ENCODE results near the gene SDF4.

SDF4 gene, protein sequence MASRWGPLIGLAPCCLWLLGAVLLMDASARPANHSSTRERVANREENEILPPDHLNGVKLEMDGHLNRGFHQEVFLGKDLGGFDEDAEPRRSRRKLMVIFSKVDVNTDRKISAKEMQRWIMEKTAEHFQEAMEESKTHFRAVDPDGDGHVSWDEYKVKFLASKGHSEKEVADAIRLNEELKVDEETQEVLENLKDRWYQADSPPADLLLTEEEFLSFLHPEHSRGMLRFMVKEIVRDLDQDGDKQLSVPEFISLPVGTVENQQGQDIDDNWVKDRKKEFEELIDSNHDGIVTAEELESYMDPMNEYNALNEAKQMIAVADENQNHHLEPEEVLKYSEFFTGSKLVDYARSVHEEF

DNA sequence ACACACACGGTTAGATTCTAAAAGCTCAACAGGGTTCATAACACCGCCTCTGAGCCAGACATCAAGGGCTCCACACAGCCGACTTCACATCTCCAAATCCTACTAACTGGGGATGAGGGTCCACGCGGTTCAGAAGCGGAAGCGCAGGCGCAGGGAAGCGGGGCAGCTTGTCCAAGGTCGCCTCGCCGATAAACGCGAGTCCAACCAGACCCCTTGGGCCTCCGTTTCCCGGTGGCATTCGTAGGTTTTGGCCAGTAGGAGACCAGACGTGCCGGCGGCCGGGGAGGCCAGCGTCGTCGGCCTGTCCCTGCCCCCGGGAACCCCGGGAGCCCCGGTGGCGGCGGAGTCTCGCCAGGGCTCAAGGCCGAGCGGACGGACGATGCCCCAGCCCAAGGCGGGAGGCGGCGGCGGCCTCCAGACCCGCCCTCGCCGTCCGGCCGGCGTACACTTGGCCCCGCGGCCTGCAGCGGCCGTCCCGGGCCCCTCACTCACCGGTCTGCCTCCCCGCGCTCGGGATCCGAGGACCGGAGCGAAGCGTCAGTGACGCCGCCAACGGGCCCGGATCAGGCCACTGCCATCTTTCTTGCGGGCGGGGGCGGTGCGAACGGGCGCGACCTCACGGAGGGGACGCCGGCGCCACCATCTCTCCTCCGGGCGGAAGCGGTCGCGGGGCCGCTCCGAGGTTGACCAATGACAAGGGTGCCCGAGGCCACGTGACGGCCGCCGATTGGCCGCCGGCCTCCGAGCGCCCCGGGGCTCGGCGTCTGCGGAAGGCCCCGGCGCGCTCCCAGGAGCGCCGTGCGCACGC, at the start of gene SDF4:
SDF4 (minus strand) TSS at position 602 of the 808 bp plus-strand sequence. CDS start 3,229 bp downstream, outside the sequence.
- H3K36me3 ChIP-seq (ENCODE audit: control insufficient read depth, insufficient read depth, low read length): peaks cover 16% of the 10 kb centered on the region
- no peaks in the 10 kb centered on the region for H3K9me3 ChIP-seq (ENCODE audit: control insufficient read depth, insufficient read depth, low read length)
- H3K4me1 ChIP-seq (ENCODE audit: control insufficient read depth, insufficient read depth, low read length): no peaks in the 10 kb centered on the region
- H3K9ac ChIP-seq (ENCODE audit: low read depth, low read length): peak within 1 kb of the TSS; percentile 67
- no peaks in the 10 kb centered on the region for H3K27me3 ChIP-seq (ENCODE audit: control insufficient read depth, insufficient read depth, low read length)
- peak within 1 kb of the TSS; percentile 57 for H3K4me3 ChIP-seq (ENCODE audit: low read depth, low read length)

DNA sequence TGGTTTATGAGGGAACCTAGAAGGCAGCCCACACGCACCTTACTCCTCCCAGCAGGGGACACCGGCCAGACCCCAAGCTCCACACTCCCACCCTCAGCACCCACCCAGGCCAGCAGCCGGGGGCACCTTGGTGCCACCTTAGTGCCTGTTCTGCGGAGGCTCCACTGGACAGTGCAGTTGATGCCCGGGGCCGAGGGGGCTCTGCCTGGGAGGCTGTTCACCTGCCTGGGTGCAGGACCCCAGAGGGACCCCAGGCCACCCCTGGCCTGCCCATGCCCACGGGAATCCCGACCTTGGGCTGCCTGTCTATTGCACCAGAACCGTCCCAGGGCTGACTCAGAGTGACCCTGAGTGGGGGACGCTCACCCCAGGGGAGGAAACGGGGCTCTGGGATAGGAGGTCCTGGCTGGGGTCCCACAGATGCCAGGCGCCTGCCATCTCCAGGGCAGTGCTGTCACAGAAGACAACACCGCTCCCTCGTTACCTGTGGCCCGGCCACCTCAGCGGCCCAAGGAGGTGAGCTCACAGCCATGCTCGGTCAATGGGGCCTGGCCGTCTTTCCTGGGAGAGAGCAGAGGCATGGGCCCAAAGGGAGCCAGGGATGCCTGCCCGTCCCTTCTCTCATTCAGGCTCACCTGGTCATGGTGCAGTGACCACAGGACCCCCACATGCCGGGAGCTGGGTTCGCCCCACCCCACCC, 49.1 kb upstream of the SDF4 start:
- Histone ChIP-seq H3K27me3 (ENCODE audit: control insufficient read depth, insufficient read depth, low read length) (no peaks in the 10 kb centered on the region), H3K9ac (ENCODE audit: low read depth, low read length) (no peak overlapping the region), H3K4me1 (ENCODE audit: control insufficient read depth, insufficient read depth, low read length) (no peaks in the 10 kb centered on the region), H3K9me3 (ENCODE audit: control insufficient read depth, insufficient read depth, low read length) (no peaks in the 10 kb centered on the region), H3K4me3 (ENCODE audit: low read depth, low read length) (no peak overlapping the region), H3K36me3 (ENCODE audit: control insufficient read depth, insufficient read depth, low read length) (no peaks in the 10 kb centered on the region)

DNA sequence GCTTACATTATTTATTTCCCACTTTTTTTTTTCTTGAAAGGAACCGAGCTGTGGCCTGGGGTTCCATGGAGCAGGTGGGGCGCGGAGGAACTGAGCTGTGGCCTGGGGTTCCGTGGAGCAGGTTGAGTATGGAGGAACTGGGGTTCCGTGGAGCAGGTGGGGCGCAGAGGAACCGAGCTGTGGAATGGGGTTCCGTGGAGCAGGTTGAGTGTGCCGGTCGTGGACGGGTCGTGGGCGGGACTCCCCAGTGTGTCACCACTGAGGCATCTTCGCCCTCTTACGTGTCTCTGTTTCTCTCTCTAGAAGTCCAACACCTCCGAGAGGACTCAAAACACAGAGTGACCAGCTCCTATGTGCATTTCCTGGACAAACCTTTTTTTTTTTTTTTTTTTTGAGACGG, 47.2 kb upstream of the SDF4 start:
- Histone ChIP-seq H3K36me3 (ENCODE audit: control insufficient read depth, insufficient read depth, low read length) (no peaks in the 10 kb centered on the region), H3K9ac (ENCODE audit: low read depth, low read length) (no peak overlapping the region), H3K9me3 (ENCODE audit: control insufficient read depth, insufficient read depth, low read length) (no peaks in the 10 kb centered on the region), H3K4me3 (ENCODE audit: low read depth, low read length) (no peak overlapping the region), H3K27me3 (ENCODE audit: control insufficient read depth, insufficient read depth, low read length) (peaks cover 4% of the 10 kb centered on the region), H3K4me1 (ENCODE audit: control insufficient read depth, insufficient read depth, low read length) (no peaks in the 10 kb centered on the region)

DNA sequence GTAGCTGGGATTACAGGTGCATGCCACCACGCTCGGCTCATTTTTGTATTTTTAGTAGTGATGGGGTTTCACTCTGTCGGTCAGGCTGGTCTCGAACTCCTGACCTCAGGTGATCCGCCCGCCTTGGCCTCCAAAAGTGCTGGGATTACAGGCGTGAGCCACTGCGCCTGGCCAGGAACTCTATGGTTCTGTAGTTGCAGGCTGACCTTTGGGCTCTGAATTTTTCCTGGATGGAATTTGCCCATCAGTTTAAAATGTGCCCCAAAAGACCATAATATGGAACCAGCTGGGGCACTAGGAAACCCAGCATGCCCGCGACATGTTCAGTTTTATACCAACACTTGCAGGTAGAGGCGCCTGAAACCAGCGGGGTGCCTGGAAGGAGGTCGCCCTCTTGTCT, 46.8 kb upstream of the SDF4 start:
- Histone ChIP-seq H3K4me1 (ENCODE audit: control insufficient read depth, insufficient read depth, low read length) (no peaks in the 10 kb centered on the region), H3K36me3 (ENCODE audit: control insufficient read depth, insufficient read depth, low read length) (no peaks in the 10 kb centered on the region), H3K9me3 (ENCODE audit: control insufficient read depth, insufficient read depth, low read length) (no peaks in the 10 kb centered on the region), H3K27me3 (ENCODE audit: control insufficient read depth, insufficient read depth, low read length) (peaks cover 4% of the 10 kb centered on the region), H3K4me3 (ENCODE audit: low read depth, low read length) (no peak overlapping the region), H3K9ac (ENCODE audit: low read depth, low read length) (no peak overlapping the region)

DNA sequence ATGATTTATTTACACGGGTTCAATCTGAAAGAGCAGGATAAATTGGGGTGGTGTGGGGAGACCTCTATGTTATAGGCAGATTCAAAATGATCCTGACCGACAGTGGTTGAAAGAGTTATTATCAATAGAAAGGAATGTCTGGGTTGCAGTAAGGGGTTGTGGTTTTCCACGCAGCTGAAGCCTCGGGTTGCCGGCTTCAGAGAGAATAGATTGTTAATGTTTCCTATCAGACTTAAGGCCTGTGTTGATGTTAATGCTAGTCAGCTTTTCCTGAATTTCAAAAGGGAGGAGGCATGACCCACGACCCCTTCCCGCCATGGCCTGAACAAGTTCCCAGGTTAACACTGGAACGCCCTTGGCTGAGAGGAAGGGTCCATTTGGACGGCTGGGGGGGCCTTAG, 44.0 kb upstream of the SDF4 start:
- H3K4me3 ChIP-seq (ENCODE audit: low read depth, low read length): no peak overlapping the region
- peaks cover 4% of the 10 kb centered on the region for H3K27me3 ChIP-seq (ENCODE audit: control insufficient read depth, insufficient read depth, low read length)
- peaks cover 6% of the 10 kb centered on the region for H3K36me3 ChIP-seq (ENCODE audit: control insufficient read depth, insufficient read depth, low read length)
- no peaks in the 10 kb centered on the region for H3K9me3 ChIP-seq (ENCODE audit: control insufficient read depth, insufficient read depth, low read length)
- H3K4me1 ChIP-seq (ENCODE audit: control insufficient read depth, insufficient read depth, low read length): peaks cover 5% of the 10 kb centered on the region
- no peak overlapping the region for H3K9ac ChIP-seq (ENCODE audit: low read depth, low read length)

DNA sequence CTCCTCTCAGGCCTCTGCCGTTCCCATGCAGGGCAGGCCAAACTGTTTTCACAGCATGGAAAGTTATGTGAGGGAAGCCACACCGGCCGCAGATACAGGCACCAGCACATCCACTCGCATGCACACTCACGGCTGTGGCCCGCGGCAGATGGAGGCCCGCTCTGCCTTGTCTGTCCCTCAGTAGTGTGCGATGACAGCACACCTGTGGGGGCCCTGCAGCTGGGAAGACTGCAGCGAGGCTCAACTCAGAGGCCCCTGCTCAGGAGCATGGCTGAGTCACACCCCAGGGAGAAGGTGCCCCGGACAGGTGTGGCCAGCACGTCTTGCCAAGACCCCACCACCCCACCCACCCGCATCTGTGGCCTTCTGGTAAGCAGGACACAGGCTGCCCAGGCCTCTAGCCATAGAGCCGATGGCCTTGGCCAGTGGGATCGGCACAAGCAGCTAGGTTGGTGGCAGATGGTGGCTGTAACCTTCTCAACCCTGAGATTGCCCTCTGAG, 43.2 kb upstream of the SDF4 start:
- no peaks in the 10 kb centered on the region for H3K9me3 ChIP-seq (ENCODE audit: control insufficient read depth, insufficient read depth, low read length)
- no peak overlapping the region for H3K4me3 ChIP-seq (ENCODE audit: low read depth, low read length)
- H3K4me1 ChIP-seq (ENCODE audit: control insufficient read depth, insufficient read depth, low read length): peaks cover 5% of the 10 kb centered on the region

DNA sequence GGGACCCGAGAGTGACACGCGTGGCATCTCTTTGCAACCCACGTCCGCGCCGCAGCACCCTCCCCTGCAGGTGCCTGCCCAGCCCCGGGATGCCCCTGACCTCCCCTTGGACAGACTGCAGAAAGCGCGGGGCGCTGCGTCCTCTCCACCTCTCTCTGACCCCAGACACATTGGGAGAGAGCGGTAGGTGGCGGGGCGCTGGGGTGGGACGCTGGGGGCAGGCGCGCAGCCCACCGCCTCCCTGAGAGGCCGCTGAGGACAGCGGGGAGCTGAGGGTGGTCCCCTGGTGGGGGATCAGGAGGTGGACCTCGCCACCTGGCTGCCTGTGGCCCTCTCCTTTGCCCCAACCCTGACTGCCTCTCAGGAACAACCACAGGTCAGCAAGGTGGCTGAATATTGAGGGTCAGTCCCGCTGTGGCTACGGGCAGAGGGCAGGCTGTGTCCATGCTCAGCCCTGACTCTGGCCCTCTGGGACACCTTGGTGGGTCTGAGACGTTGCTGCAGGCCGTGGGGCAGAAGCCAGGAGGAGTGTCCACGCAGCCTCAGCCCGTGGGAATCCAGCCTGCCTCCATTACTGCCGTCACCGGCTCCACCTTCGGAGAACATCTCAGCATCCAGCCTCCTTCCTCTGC, 42.6 kb upstream of the SDF4 start:
- peak overlapping the region; percentile 56 for H3K4me3 ChIP-seq (ENCODE audit: low read depth, low read length)
- H3K4me1 ChIP-seq (ENCODE audit: control insufficient read depth, insufficient read depth, low read length): peaks cover 5% of the 10 kb centered on the region
- peaks cover 6% of the 10 kb centered on the region for H3K36me3 ChIP-seq (ENCODE audit: control insufficient read depth, insufficient read depth, low read length)
- no peaks in the 10 kb centered on the region for H3K9me3 ChIP-seq (ENCODE audit: control insufficient read depth, insufficient read depth, low read length)
- H3K27me3 ChIP-seq (ENCODE audit: control insufficient read depth, insufficient read depth, low read length): peaks cover 4% of the 10 kb centered on the region
- peak overlapping the region; percentile 60 for H3K9ac ChIP-seq (ENCODE audit: low read depth, low read length)

More for the DNA sequence above, 43.2 kb upstream of the SDF4 start:
- peak overlapping the region; percentile 60 for H3K9ac ChIP-seq (ENCODE audit: low read depth, low read length)
- peaks cover 4% of the 10 kb centered on the region for H3K27me3 ChIP-seq (ENCODE audit: control insufficient read depth, insufficient read depth, low read length)
- H3K36me3 ChIP-seq (ENCODE audit: control insufficient read depth, insufficient read depth, low read length): peaks cover 6% of the 10 kb centered on the region

DNA sequence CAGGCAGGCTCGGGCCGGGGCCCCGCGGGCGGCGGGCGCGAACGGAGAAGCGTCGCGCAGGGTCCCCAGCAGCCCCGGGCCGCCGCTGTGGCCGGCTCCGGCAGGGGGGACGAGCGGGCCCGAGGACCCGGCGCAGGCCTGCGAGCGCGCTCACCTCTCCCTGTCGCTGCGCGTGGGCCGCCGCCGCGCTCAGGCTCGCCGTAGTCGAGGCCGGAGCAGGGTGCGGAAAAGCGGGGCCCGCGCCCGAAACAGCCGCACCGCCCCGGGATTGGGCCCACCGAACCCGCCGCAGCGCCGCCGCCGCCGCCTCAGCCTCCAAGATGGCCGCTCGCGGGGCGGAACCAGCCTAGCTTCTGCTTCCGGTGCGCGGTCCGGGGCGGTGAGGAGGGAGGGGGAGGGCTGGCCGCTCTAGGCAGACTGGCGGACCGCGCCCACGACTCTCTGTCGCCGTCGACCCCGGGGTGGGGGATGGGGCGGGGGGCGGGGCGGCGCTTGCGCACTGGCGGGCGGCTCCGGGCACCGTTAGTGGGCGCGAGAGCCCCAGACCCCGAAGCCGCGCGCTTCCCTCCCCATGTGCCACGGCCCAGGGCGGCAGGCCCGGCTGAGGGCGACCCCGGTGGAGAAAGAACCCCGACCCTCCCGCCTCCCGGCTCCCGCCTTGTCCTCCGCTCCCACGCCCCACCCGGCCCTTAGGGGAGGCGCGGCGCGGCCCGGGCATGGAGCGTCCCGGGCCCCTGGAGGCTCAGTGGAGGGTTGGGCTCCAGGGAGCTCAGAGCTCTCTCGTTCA, 41.9 kb upstream of the SDF4 start, which contains the start of gene UBE2J2:
UBE2J2 (minus strand) TSS at position 343 of the 787 bp plus-strand sequence. CDS start 5,862 bp downstream, outside the sequence.
- Histone ChIP-seq H3K9me3 (ENCODE audit: control insufficient read depth, insufficient read depth, low read length) (no peaks in the 10 kb centered on the region), H3K4me3 (ENCODE audit: low read depth, low read length) (peak within 1 kb of the TSS; percentile 83), H3K9ac (ENCODE audit: low read depth, low read length) (peak within 1 kb of the TSS; percentile 81), H3K36me3 (ENCODE audit: control insufficient read depth, insufficient read depth, low read length) (peaks cover 7% of the 10 kb centered on the region), H3K4me1 (ENCODE audit: control insufficient read depth, insufficient read depth, low read length) (peaks cover 5% of the 10 kb centered on the region), H3K27me3 (ENCODE audit: control insufficient read depth, insufficient read depth, low read length) (peaks cover 4% of the 10 kb centered on the region)

DNA sequence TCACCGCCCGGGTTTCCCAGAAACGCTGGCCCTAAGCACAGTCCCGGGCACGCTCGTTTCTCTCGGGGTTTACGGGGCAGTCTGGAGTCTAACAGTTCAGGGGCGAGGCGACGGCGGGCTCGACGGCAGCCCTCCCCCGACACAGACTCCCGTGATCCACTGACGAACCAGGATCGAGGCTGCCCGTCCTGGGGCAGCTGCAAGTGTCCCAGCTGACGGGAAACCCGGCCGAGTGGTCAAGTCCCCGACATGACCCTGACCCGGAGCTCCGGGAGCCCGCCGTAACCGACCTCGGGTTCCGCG, 41.4 kb upstream of the SDF4 start:
- peaks cover 8% of the 10 kb centered on the region for H3K36me3 ChIP-seq (ENCODE audit: control insufficient read depth, insufficient read depth, low read length)
- peak overlapping the region; percentile 83 for H3K4me3 ChIP-seq (ENCODE audit: low read depth, low read length)
- H3K27me3 ChIP-seq (ENCODE audit: control insufficient read depth, insufficient read depth, low read length): peaks cover 4% of the 10 kb centered on the region
- no peaks in the 10 kb centered on the region for H3K9me3 ChIP-seq (ENCODE audit: control insufficient read depth, insufficient read depth, low read length)
- peak overlapping the region; percentile 81 for H3K9ac ChIP-seq (ENCODE audit: low read depth, low read length)
- H3K4me1 ChIP-seq (ENCODE audit: control insufficient read depth, insufficient read depth, low read length): peaks cover 5% of the 10 kb centered on the region

DNA sequence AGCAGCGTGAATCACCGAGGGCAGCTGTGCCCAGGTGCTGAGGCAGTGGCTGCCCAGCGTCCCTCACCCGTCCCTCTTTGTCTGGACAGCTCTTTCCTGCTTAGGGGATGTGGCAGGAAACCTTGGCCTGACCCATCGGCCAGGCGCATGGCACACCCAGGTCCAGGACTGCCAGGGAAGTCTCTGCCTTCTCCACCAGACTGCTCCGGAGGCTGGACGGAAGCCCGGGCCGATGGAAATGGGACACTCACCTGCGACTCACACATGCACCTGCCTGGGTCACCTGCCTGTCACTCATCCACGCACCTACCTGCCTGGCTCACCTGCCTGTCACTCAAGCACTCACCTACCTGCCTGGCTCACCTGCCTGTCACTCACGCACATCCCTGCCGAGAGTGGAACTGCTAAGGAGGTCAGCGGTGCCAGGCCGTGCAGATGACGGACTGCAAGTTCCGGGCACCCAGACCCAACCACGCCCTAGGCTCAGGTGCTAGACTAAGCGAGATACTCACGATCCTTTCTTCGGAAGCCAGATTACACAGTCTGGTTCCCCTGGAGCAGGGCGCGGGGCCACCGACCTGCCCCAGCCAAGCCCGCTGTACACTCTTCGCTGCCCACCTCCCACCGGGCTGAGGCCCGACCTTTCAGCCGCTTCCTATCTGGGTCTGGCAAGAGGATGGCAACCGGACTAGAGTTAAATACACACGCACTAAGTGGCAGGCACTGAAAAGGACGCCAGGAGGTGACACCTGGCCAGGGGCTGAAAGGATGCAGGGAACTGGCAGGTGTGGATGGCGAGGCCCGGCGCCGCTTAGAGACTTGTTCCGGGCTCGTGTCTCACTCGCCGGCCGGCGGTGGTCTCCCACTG, 40.8 kb upstream of the SDF4 start:
- peaks cover 5% of the 10 kb centered on the region for H3K4me1 ChIP-seq (ENCODE audit: control insufficient read depth, insufficient read depth, low read length)
- peak overlapping the region; percentile 83 for H3K4me3 ChIP-seq (ENCODE audit: low read depth, low read length)
- peaks cover 4% of the 10 kb centered on the region for H3K27me3 ChIP-seq (ENCODE audit: control insufficient read depth, insufficient read depth, low read length)
- no peaks in the 10 kb centered on the region for H3K9me3 ChIP-seq (ENCODE audit: control insufficient read depth, insufficient read depth, low read length)
- peaks cover 12% of the 10 kb centered on the region for H3K36me3 ChIP-seq (ENCODE audit: control insufficient read depth, insufficient read depth, low read length)
- peak overlapping the region; percentile 81 for H3K9ac ChIP-seq (ENCODE audit: low read depth, low read length)
